ENCODE results near the gene LRIG1.

Gene LRIG1

DNA sequence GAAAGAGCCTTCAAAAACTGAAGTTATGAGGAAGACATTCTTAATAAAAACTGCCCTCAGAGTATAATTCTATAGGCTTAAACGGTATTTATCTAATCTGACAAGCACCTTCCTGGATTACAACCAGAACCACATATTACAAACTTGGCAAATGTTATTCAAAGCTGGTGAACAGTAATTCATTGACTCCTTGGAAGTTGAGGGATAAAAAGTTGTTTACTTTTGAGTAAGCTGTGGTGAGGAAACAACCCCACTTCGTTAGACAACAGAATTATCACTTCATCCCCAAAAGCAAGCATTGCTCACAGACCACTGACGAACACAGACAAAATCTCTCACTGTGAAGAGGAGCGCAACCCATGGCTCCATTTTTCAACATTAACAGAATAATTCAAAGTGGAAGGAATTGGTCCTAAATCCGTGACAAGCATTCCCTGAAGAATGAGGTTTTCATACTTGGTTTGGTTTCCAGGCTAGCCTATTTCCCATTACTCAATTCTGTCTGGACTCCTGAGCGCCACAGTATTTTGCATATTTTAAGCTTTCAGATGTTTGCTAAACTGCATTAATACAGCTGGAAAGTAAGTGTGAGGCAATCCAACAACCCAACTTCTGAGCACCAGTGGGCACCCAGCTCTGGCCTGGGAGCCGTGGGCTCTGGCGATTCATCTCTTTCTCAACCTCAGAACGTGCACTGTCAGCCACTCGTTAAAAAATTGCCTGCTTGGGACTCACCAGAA is 32.7 kb downstream of the LRIG1 start:
- no peak for DNase-seq

DNA sequence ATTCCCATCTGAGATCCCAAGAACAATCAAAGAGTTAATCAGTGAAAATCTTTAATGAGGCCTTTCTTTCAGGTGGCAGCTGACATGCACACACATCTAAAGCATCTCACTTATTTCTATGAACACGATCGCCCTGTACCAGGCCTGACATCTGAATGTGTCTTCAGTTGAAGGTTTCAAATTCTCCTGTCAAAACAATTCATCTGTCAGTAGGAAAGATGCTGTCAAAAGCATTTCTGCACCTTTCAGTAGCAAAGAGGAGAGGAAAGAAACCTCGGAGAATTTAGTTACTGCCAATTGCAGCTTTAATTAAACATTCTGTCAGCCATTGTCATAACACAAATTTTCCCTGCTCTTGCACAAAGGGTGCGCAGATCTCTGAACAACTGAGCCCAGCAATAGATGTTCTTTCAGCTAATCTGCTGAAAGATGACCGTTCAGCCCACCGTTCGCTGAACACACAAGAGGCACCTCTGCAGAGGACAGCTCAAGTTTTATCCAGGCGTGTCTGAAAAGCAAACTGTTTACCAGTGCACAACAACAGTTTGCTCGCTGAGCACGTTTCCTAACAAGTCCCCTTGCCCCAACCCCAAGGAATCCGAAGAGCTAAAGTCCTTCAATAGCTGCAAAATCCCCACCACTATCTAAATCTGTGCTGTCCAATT is 34.1 kb downstream of the LRIG1 start:
- no peak for DNase-seq

DNA sequence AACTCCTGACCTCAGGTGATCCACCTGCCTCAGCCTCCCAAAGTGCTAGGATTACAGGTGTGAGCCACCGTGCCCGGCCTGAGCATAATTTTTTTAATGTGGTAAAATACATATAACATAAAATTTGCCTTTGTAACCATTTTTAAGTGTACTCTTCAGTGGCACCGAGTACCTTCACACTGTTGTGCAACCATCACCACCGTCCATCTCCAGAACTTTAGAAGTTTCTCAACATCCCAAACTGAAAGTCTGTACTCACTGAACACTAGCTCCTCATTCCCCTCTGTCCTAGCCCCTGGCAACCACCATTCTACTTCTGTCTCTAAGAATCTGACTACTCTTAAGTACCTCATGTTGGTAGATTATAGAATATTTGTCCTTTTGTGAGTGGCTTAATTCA is 35.2 kb downstream of the LRIG1 start:
- DNase-seq: no peak

DNA sequence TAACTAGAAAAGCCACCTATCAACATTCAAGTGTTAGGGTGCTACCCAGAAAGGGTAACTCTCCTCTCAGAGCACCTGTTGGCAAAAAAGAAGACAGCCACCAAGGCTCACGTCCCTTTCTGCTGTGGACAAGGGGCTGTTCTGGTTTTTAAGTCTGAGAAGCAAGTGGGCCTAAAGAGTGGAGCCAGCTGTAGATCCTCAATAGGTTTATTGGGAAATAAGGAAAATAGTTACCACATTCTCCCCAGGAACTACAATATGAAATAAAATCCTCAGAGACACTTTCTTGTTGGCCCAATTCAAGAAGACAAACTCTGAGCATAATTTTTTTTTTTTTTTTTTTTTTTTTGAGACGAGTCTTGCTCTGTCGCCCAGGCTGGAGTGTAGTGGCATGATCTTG is 35.8 kb downstream of the LRIG1 start:
- no peak for DNase-seq

DNA sequence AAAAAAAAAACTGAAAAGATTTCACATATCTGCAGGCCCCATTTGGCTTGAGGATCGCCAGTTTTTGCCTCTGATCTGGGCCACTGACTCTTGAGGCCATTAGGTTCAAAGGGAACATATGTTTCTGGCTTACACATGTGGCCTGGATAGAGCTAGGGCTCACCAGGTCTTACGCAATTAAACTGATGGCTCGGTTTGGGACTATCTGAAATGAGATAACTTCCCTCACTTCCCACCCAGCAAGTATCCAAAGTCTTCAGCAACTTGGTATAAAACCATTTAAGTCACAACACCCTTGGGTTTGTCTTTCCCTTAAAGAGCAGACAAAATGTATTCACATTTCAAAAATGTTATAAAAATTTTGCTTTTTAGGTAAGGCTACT is 36.3 kb downstream of the LRIG1 start:
- DNase-seq: no peak

DNA sequence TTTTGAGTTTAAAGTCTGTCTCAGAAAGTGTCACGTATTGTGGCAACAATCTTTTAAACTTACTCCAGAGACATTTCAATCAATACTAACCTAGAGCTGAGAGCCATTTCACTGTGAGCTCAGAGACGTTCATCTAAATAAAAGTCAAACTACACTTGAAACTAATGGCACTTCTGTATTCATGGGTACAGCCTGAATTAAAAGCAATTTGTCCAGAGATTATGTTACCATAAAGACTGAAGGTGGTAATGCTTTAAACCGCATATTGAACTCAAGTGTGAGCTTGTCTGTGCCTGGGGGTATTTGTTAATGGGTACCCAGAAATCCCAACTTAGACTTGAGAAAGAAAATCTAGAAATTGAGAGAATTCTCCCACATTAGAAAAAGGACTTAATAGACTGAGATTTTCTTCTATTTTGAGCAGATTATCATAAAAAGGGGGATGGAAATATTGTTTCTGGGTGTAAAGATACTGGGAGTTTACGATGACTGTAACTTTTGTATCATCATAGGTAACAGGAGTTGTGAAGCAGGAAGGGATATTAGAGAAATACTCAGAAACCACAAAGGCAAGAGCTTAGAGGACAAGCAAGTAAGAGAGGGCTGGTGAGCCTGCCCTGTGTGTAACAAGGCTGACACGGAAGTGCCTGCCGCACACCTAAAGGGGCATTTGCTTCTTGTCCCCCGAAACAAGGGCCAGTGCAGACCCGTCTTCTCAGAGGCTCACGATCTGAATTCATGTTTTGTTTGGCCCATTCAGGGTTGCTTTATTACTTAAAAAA is 36.9 kb downstream of the LRIG1 start:
- DNase-seq: no peak

DNA sequence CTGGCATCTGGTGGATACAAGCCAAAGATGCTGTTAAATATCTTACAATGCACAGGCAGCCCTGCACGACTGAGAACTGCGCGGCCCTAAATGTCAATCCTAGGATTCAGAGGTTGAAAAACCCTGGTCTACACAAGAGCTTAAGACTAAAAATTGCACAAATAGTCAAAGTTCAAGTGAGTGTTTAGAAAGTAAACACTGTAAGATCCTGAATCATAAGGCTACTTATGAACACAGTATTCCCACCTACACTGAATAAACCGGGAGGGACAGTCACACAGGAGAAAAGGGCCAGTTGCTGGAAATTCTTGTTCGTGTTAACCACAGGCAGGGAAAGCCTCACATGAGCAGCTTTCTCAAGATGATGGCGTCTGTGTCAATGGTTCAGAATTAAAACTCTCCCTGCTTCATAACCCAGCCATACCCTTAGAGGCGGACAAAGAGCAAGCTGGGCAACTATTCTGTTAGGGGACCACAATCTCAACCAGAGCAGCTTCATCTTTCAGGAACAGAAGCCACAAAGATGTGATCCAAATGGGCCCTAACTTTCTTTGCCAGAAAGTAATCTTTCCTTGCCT is 37.7 kb downstream of the LRIG1 start:
- no peak for DNase-seq

DNA sequence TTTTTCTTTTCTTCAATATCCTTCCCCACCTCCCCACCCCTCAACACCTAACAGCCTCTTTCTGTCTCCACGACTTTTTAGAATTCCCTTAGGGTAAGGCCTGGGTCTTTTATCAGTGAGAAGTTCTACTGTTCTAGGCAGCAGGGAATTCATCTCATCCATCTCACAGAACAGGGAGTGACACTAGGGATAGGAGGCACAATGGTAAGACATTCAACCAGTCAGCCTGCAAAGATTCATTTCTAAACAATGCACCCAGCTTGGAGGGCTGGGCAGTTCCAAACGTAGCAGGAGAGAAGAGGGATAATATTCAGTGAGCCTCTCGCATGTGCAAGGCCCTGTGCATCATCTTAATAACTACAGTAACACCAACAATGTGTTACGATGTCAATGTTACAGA is 43.6 kb downstream of the LRIG1 start:
- DNase-seq: no peak

DNA sequence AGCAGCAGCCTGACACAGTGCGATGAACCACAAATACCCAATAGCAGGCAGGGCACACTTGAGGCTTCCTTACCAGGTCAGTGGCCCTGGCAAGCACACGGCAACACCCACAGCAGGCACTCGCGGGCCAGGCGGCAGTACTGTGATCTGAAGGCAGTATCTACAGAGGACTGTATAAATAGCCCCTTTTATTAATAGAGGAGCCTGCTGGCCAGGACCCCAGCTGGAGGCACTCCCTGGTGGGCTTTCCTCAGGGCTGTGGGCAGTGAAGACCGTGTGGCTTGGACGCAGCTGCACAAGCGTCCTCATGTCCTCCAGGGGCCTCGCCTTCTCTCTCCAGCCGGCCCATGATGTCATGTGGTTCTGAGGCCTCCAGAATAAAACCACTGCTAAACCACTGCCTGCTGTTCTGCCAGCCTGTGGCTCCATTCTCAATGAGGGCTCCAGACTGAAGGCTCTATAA is 44.1 kb downstream of the LRIG1 start:
- no peak for DNase-seq

DNA sequence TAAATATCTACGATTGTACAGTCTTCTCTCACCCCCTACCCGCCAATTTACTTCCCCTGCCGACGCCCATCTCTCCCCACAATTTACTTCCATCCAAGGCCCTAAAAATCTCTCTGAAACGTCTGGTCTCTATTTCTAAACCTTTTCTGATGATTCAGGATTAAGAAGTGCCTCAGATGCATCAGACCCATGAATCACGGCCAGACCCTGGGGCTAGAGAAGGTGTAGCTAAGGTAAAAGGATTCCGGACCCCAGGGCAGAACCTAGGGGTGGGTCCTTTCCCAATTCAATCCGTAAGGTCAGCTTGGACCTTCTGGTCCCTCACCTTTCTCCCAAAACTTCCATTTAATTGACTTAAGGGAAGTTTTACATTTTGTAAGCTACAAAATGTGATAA is 46.4 kb downstream of the LRIG1 start:
- no peak for DNase-seq

DNA sequence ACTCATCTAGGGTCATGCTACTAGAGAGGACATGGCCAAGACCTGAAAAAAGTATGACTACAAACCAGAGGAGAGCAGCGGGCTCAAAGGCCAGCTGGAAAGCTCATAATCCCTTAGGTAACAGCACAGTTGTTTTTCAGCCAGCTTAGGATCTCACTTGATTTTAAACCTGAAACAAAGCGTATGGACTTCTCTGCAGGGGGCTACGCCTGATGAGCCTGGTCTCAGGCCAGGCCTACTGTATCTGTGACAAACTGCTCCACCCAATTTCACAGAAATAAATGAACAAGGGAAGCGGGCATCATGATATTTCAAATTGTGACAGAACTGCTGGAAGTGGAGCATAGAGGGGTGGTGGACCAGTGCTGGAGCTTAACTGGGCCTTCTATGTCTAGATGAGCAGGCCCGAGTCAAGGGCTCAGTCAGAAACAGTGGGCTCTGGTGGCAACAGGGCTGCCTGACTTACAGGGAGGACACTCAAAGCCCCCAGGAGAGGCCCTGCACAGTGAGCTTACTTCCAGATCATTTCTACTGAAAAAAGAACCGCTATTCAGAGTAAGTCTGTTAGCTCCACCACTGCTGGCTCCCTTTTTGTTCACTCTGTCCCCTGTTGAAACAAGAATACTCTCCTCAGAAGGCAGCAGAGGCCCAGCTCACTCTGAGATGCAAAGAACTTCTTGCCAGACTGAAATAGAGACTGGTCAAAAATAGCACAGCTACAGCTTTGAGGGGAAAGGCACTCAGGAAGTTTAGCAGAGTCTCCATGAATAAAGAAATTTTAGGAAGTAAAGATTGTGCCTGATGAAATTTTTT is 47.0 kb downstream of the LRIG1 start:
- peak in 1 of 2 experiments; percentile 26 for DNase-seq

DNA sequence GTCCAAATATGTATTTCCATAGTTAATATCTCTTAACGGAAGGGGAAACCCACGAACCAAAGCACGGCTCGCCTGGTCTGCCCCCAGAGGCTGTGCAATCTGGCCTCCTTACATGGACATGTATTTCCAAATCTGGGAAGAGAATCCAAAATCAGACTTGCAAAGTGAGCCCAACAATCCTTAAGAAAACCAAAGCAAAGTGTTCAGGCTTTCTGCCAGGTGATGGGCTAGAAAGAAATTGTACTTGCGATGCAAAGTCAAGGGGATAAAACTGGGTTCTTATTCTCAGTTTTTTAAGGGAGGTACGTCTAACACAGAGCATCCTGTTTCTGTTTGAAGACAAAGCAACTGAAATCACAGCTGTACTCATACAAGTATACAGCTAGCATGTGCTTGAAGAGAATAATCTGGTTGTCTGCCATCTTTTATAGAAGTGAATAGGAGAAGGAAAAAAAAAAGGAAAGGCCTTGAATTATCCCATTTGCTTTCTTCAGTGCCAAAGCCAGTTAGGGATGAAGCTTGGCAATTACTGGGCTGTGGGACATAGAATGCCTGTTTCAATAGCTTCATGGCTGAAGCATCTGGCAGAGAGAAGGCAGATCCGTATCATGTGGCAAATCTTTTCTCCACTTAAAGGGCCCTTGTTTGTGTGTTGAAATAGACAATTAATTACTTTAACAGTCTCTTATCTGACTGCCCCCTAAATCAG is 48.4 kb downstream of the LRIG1 start:
- no peak for DNase-seq

DNA sequence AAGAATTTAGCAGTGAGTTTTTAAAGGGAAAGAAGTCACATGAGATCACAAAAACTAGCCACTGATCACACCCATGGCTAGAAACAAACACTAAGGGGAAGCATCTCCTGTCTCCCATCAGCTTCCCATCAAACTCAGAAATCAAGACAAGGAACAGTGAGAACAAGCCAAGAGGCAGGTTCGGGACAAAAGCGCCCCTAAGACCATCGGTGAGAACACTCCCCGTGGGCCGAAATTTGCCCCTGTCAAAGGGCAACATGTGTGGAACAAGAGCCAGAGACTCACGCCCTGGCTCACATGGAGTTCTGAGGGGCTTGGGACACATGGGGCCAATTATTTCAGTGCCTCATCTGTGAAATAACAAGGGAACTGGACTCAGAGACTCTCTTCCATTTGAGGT is 49.1 kb downstream of the LRIG1 start:
- no peak for DNase-seq

DNA sequence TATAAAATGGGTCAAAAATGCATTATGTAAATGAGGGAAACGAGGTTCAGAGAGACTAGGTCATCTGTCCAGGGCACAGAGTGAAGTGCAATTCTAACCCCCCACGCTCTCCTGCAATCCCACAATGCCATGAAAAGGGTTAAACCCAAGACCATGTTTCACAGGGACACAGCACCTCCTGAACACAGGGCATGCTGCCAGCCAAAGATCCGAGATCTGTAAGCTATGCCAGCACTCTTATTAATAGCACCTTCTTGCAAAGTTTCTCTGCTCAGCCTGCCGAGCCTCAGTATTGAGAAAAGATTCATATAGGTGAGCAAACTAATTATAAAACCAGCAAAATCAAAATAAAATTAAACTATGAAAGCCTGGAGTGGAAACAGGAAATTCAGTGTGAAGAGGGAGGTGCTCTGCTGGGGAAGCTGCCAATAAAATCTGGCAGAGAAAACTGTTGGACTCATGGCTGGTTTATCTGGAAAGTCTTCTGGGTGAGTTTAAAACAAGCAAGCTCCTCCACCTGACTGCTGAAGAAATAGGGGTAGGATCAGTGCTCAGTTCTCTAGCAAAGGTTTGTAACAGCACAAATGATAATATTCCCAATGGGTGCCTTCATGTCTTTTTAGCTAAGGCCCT is 50.3 kb downstream of the LRIG1 start:
- DNase-seq: peak; percentile 12 to 21

DNA sequence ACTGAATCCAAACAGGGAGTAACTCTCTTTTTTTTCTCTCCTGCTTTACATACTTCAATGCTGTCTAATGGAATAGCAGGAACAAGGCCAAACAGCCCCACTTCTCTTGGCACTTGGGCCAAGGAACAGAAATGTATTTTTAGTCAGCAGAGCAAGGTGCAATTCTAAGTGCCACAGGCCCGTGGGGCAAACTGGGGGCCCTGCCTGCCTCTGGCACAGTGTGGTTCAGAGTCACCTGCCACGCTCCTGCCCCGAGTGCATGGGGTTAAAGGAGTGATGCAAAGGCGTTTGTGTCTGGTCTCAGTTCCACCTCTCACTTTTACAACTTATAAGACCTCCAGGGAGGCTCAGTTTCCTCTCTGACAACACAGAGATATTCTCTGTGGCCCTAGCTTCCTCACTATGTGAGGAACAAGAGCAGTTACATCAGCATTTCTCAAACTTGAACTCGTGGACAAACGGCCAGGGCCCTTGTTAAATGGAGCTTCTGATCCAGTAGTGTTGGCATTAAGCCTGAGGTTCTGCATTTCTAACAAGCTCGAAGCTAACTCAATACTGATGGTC is 51.3 kb downstream of the LRIG1 start:
- no peak for DNase-seq

DNA sequence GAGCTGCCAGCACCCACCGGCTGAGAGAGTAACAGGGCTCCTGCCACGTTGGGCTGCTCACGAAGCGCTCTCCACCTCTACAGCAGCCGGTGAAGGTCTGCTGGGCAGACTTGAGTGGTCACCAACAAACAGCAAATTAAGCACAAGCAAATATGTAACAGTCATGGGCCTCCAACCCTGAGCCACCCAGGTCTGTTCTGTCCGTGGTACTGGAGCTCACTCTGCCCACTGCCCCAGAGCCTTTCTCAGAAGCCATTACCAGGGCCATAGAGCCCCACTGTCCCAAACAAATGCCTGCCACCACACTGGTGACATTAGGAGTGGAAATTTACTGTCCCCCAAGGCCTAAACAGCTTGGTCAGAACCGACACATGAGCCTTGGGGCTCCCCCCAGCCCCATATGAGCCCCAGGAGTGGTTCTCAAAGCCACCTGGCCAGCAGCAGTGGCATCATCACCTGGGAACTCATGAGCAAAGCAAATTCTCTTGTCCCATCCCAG is 56.6 kb downstream of the LRIG1 start:
- no peak for DNase-seq

DNA sequence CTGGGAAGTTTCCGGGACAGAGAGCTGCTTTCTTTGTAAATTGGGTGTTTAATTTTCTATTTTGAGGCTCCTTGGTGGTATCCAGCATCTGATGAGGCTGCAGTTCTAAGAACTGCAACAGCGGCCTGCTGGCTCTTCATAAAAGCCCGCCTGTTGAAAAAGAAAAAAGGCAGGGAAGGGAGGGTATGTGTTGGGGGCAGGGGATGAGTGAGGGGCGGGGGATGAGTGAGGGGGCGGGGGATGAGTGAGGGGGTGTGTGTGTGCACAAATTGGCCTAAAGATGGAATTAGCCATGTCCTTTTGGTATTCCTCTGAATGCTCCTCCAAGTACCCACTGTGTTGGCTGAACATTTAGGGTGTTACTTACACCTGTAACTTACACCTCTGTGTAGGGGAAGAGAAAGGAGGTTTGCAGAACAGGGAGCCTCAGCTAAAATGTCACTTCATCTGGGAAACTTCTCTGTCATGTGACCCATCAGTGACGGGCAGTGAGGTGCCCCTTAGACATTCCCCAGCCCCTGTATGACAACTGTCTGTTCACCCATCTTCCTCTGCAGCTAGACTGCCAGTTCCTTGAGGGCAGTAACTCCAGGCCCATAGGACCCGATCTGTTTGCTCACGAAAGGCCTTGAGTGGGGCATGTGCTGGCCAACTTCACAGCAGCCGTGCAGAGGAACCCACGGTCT is 57.6 kb downstream of the LRIG1 start:
- DNase-seq: no peak

DNA sequence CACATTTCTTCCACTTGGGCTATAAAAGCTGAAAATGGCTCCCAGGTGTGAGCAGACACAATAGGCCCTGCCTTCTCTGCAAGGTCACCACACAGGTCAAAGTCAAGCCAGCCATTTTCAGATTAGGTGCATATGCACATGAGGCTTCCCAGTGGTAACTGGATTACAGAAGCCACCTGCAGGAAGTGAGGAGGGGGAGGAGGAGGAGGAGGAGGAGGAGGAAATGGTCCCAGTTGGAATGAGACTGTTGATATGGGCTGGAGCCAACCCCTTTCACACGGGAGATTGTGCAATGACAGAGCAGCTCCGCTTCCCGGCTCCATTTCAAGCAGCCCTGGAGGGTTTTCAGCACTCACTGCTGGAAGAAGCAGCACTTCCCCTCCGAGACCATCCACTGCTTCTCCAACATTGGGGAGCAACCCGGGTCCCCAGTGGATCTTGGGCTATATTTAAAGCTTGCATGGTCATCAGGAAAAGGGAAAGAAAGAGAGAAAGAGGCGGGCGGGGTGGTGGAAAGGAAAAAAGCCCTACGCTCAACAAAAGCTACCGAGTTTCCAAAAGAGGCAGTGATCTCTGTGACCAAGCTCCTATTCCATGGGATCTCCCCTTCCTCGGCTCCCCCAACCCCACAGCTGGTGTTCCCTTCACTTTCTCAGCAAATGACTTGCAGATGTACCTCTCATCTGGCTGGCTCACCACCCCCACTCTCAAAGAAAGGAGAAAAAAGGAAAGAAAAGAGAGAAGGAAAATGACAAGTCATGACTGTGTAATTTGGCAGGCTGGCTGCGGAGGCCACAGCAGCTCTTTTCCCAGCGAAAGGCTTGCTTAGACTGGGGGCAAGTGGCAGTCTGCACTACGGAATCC is 58.3 kb downstream of the LRIG1 start:
- peak; percentile 12 to 21 for DNase-seq

DNA sequence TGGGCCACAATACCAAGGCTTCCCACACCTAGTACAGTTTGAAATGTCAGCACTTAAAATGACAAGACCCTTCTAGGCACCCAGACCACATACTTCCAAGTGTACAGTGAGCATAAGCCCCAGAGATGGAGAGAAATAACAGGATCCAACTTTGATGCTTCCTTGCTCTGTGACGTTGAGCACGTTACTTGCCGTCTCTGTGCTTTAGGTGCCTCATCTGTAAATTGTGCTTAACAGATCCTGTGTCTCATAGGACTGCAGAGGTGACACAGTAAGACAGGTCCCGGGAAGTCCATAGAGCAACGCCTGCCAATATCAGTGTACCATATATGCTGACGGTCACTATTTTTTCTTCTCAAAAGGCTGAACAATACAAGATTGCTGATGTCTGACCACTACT is 59.1 kb downstream of the LRIG1 start:
- DNase-seq: no peak
